Right ventricle myocardium inferior (tissue), 1 donor: Measurements from ENCODE around the gene GLRA3. TPM values are rescaled to one million over a fixed set of nuclear protein-coding genes. Genes with fewer than 3 reads are reported as not detected.
"Not testable (repeated sequence)": the region's sequence is repeated elsewhere in the genome, so short reads cannot be mapped to it uniquely, and the experiment has no call there.

Experiments used
- ATAC-seq: fragments of 200-7000 bp; cut with Tn5 transposase; one replicate; pipeline ENCODE4 v1.9.1; 2020; ENCODE audit warnings: mild to moderate bottlenecking, moderate library complexity
- DNase-seq: peaks from one replicate; pipeline ENCODE4 v3.0.0; 2021; ENCODE audit errors: missing footprints
- intact Hi-C: fragments of 100-400 bp; cut with DNase I; formaldehyde crosslinking; loops from one replicate; pipeline ENCODE4 v1.11.0; 2022
- total RNA-seq: library from RNA; stranded (reverse); fragmentation: NEBNext Ultra II Directional; extraction: Animal tissue kit (Norgen Biotek cat#: 25700); gene quantifications from one replicate; pipeline ENCODE4 v1.2.1, GENCODE V29; 2021
- donor health status: DM: no; HTN: yes; CAD: no; lungs with severe emphysema.

Gene GLRA3
- total RNA-seq, 1 donor from 2014 or later, result not detected

DNA sequence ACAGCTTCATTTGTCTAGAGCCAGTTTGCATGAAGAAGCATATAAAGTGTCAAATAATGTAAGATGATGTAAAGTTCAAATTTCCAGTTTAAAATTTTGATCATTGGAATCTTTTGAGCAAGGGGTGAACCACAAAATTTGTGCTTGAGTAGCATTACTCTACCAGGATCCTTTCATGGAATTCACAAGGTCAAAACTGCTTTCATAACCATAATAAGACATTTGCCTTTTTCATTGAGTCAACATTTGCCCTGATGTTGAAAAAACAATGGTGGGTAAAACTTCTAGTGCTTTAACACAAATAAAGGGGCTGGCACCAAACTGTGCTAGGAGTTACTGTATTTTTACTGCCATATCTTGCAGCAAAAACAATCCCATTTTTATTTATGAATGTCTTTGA, 142.2 kb downstream of the GLRA3 start:
- ATAC-seq (no peak), DNase-seq (no peak)
- intact Hi-C loops, result no loop called here

DNA sequence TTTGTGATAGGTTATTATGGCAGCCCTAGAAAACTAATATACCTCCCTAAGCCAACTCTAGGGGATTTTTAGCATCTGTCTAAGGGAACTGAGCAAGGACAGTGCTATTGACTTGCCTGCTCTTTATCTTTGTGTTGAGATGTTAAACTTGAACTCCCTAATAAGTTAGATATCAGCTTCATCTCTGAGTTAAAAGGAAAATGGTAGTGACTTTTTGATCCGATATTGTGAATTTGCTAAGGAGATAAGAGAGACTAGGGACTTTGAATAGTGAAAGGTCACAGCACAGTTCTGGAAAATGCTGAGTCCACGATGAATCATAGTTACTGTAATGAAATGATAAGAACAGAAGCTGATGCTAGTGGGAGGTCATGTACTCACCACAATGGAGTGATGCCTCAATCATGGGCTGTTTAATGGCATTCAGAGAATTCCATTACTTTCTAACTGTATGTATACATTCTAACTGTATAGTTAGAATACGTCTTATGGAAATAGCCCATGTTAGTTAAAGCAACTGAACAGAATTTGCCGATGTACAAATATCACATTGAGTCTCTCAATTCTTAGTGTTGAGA, 147.2 kb downstream of the GLRA3 start:
- DNase-seq (no peak), ATAC-seq (no peak)
- intact Hi-C loops, result no loop called here

DNA sequence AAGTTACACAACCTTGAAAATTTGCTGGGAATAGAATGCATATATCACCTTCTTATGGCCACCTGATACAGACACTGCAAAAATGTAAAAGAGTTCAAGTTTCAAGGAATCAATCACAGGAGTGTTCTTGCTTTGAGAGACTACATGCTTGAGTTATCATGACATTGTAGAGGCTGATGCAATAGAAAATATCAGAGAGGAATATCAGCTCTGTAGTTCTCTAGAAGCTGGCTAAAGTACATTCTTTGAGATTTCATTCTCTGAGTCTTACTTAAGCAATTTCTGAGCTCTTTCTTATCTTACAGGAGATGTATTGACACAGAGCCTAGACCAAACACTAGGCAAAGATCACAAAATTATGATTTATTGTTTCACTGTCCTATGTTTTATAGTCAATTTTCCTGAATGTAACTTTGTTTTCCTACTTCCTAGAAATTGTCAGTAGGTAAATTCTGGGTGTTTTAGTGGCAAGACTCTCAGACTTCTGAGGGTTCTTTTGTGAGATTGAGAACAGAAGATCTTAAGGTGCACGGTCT, 154.7 kb downstream of the GLRA3 start:
- ATAC-seq, result no peak
- intact Hi-C loops, result no loop called here
- no peak for DNase-seq

DNA sequence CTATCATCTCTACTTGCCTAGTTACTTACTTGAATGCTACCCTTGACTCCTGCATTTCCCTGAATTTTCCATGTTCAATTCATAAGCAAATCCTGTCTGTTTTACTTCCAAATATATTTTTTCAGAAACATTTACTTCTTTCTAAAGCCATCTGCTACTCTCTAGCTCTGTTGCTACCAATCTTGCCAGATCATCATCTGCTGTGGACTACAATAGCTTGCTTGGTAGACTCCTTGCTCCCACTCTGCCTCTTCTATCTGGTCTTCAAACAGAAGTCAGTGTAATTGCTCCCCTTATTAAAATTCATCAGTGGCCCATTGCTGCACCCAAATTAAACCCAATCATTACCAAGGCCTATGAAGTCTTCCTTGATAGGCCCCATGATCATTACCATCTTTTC, 155.2 kb downstream of the GLRA3 start:
- DNase-seq (no peak), ATAC-seq (no peak)
- intact Hi-C loops, result no loop called here

DNA sequence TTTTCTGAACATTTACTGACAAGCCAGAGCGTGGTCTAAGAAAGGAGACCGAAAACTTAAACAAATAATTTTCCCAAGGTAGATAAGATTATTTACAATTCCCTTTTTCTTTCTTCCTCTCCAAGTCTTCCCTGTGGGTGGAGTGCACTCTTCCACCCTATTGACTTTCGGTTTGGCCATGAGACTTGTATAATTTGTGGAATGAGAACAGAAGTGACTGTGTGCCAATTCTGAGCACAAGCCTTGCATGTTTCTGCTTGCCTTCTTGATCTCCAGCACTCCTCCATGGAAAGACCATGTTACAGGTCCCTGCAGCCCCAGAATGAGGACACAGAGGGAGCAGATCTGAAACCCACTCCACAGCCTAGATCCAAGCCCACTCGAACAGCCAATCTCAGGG, 156.8 kb downstream of the GLRA3 start:
- DNase-seq, result no peak
- ATAC-seq, result no peak
- intact Hi-C loops, result no loop called here

DNA sequence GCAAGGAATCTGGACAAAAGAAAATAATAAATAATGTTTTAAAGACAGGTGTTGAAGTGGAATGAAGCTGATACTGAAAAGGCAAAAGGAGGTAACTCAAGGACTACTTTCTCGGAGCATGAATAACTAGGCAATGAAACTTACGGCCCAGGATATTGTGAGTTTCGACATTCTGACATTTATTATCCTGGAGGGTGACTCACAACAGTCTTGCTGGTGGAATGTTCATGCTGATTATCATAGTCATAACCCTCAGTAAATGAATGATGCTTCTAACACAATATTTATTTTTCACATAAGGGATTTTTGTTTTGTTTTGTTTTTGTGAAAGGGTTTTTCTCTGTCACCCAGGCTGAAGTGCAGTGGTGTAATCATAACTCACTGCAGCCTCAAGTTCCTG, 159.8 kb downstream of the GLRA3 start:
- DNase-seq (no peak), ATAC-seq (no peak)
- intact Hi-C loops, result no loop called here

DNA sequence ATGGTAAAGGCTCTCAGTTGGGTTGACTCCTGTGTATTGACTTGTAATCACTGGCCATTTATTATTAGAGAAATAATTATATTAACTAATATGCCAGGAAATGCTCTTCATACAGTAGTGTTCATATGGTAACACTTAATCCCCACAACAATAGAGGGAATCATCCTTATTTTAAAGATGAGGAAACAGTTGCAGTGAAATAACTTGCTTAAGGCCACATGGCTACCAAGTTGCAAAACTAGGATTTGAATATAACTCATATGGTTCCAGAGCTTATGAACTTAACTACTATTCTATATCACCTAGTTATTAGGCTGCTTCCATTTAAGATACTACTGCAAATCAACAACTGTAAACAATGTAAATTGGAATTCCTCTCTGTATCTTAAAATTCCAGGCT, 163.2 kb downstream of the GLRA3 start:
- ATAC-seq, result no peak
- intact Hi-C loops, result no loop called here
- no peak for DNase-seq

DNA sequence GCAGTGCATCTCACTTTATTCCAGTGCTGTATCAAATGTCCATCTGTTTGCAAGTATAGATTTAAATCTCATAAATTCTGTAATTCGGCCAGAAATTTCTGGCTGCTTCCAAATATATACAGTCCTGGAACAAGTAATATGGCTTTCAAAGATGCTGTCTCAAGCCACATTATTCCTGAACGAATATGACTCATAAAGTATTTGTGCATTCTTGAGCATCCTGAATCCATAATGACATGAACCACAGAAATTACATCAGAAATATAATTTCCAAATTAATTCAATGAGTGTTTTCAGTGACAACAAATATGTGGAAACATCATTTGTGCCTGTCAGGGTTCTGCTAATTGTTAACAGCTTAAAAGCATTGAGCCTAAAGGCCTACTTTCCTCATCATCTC, 165.8 kb downstream of the GLRA3 start:
- intact Hi-C loops, result no loop called here
- no peak for DNase-seq
- no peak for ATAC-seq

DNA sequence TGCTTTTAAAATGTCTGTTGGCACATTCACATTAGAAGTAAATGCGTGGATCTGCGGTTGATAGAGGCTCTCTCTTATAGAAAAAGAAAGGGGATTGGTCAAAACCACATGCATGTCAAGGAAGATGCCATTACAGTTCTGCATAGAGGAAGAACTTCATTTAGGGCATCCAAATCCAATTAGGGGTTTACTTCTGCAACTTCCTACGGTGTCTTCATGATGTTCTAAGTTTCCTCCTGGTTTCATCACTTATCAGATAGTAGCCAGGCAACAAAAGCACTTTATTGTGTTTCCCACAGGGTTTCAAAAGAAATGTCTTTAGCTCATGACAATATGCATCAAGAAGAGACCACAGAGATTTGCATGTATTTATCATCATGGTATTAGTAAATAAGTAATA, 170.8 kb downstream of the GLRA3 start:
- intact Hi-C loops, result no loop called here
- DNase-seq, result no peak
- no peak for ATAC-seq

DNA sequence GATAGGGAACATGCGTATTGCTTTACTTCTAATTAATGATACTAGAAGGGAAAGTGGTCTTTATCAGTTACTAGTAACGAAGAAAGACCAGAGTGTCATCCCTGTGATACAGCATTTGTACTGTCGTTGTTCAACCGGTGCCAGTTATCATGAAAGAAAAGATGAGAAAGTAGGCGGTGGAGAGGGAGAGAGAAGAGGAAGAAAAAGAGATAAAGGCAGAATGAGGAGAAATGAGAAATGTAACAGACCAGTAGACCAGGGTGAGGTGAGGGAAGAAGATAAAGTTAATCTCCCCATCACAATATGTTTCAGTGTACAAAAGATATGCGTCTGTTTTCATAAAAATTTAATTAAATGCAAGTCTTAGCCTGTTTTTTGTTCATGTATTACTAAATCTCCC, 171.6 kb downstream of the GLRA3 start:
- DNase-seq, result no peak
- no peak for ATAC-seq
- intact Hi-C loops, result no loop called here

DNA sequence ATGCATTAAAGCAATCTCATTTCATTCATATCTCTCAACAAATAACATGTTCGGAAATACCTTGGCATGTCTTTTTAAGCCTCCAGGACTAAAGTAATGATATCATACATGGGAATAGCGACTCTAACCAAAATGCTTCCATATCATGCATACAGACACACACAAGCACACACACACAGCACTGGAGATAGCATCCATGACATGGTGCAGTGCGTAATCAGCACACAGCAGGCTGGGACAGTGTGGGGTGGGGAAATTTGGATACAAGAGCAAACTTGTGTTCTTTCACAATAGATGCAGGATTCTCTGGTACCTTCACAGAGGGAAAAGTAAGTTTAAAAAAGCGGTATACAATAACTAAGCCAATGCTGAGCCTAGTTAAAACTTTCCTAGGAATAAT, 174.4 kb downstream of the GLRA3 start:
- ATAC-seq, result no peak
- DNase-seq, result no peak
- intact Hi-C loops, result no loop called here

DNA sequence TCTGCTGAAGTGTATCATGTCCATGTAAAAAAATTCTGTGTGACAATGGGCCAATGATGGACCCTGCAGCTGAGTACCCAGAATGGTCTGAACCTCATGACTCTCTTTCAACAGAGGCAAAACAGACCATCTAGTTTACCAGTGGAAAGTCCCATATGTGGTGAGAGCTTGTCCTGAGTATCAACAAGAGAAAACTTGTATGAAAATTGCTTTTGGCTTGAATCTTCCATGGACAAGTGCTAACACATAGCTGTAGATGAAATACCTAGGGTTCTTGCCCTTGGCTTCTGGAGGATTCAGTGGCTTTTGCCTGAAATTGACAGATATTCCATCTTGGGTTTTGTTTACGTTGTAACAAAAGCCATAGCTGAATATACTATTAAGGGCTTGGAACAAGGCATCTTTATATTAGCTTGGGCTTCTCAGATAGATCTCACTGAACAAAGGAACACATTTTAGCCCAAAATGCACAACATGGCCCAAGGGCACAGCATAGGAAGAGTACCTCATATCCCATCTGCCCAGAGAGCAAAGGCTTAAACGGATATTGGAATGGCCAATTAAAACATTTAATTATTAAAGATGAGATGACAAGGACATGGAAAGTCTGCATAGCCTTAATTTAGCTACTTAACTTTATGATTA, 178.2 kb downstream of the GLRA3 start:
- no peak for DNase-seq
- no peak for ATAC-seq
- intact Hi-C loops, result no loop called here

DNA sequence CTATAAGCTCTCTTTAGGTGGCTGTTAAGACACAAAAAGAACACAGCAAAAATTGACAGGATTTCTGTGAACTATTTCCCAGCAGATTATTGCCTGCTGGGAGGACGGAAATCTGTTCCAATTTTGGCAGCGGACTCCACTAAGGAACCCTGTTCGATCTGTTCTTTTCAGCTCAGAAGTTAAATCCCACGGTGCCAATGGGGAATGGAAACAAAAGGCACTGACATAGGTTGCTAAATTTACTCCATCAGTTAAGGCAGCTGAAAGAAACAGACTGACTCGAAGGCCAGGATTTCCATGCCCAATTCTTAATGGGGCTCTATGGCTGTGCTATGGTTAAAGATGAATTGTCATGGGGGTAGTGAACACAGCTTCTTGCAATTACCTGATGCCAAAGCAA, 180.2 kb downstream of the GLRA3 start:
- intact Hi-C loops, result no loop called here
- DNase-seq (no peak), ATAC-seq (no peak)

DNA sequence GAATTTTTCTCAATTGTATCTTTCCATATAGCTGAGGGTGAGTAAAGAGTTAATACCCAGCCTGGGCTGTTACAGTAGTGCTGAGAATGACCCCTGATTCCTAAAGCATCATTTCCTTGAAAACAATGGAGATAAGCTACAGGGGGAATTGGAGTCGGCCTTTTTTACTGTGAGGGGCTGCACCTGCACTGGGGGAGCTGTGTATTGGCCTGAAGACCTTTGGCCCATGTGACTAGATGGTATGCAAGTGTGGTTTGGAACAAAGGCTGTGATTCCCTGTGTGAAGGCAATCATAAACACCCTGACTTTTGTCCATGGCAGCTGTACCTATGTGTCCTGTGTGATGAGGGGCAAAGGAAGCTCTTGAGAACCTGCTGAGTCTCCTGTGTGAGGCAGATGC, 182.7 kb downstream of the GLRA3 start:
- ATAC-seq, result no peak
- intact Hi-C loops, result no loop called here
- no peak for DNase-seq

DNA sequence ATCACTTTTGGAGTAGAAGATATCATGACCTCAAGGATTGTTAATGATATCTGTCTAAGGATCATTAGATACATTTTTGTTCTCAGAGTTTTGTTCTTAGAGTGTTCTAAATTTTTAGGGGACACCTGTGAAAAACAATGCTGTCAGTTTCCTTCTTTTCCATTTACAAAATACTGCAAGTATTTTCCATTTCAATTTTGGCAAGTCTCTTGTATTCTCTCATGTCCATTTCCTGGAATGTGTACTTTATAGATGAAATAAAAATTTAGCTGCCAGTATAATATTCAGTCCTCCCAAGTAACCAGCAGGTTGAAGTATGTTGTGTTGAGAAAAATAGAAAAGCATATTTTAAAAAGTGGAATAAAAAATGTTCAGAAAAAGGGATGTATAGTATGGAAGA, 188.9 kb downstream of the GLRA3 start:
- DNase-seq (no peak), ATAC-seq (no peak)
- intact Hi-C loops, result no loop called here

DNA sequence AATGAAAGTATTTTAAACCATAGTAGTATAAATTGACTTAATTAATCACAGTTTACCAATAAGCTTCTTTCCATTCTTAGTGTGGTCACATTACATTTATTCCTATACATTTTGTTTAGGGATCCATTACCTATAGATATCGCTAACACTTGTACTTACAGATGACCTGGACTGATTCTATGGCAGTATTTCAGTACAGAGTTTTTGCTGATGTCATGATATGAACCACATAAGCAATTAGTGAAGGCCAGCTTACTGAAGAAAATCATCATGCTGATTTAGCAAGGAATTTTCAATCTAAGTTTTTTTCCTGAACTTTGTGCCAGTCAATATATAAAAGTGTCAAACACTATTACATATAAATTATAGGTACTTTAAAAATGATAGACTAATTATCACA, 193.3 kb downstream of the GLRA3 start:
- intact Hi-C loops, result no loop called here
- no peak for ATAC-seq
- no peak for DNase-seq

DNA sequence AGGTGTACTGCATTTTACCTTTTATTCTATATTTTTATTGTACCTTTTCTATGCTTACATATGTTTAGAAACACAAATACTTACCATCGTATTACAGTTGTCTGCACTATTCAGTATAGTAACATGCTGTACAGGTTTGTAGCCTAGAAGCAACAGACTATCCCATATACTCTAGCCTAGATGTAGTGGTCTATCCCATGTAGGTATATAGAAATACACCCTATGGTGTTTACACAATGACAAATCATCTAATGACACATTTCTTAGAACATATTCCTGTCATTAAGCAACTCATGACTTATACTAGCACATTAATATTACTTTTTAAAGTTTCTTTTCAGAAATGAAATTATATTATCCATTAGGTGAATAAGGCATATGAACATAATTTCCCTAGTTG, 195.6 kb downstream of the GLRA3 start:
- intact Hi-C loops, result no loop called here
- no peak for DNase-seq
- no peak for ATAC-seq

DNA sequence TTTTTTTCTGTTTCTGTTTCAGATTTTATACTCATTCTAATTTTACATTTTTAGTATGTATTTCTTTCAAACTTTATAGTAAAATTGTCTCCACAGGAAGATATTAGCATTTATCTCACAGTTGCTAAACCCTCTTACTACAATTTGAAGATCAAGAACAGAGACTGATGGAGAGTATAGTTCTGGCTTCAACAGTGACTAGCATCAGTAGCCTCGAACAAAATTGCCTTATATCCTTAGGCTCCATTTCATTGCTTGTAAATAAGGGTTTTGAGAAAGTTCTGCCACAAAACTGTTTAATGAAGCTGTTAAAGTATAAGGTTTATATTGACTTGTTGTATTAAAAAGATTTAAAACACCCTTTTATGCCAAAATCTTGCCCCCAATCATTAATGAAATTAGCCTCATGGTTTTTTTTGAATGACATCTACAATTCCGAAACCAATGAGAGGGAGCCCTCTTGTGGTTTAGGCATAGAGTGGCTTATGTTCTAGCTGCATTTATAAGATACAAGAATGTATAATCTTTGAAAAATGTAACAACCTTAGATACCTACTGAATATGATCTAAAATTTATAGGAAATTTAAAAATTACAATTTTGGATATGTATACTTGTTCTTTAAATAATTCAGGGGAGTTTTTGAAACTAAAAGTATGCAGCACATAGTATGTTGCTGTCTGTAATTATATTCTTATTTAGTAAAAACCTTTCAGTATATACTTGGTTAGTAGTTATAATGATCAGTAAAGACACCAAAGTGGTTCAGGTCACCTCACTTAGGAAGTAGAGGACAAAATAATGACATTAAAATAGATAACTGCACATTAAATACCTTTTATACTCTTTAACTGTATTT, 196.9 kb downstream of the GLRA3 start:
- no peak for ATAC-seq
- DNase-seq, result no peak
- intact Hi-C loops, result loop anchor here (1.0 kb wide), 1 partner anchor 267 kb away; no protein-coding TSS in a partner anchor

DNA sequence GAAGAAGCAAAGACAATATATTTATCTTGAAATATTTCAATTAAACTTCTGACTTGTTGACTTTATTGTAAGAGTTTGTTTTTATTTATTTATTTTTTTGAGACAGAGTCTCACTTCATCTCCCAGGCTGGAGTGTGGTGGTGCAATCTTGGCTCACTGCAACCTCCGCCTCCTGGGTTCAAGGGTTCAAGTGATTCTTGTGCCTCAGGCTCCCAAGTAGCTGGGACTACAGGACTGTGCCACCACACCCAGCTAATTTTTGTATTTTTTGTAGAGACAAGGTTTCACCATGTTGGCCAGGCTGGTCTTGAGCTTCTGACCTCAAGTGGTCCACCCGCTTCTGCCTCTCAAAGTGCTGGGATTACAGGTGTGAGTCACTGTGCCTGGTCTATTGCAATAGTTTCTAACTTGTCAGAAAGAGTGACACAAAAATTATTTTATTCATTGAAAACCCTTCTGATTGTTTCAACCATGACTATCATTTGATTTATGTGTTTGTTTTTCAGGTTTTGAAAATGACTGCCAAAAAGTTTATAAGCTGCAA, 199.1 kb downstream of the GLRA3 start:
- ATAC-seq, DNase-seq, intact Hi-C loops: not testable (repeated sequence)

DNA sequence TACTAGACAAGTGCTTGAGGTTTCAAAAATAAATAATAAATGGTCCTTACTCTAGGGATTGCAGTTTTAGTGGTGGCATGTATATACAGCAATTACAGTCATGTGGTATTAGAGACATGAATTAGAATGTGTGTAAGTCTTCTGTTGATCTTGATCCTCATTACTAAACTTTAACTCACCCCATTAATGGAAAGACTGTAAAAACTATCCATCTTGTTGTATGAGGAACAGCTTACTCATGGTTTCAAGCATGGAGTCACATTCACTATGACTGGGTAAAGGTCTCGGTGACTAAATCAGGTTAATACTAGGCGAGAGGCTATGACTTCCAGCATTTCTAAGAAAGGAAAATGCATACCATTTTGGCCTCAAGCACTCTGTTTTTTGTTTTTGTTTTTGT, 199.8 kb downstream of the GLRA3 start:
- DNase-seq, result no peak
- intact Hi-C loops, result no loop called here
- ATAC-seq, result no peak
